IPS-NIHi7 (cell line): ENCODE measurements around the gene ECSCR.
"Not testable (repeated sequence)": the region's sequence is repeated elsewhere in the genome, so short reads cannot be mapped to it uniquely, and the experiment has no call there.

ENCODE experiments used
- DNase-seq: peaks from one replicate; pipeline ENCODE4 v3.0.0; 2012; ENCODE audit warnings: mixed read lengths; ENCODE audit errors: extremely low spot score

Gene ECSCR

GRCh38 chr5:139414581-139415130 is 47.9 kb downstream of the ECSCR start:
- DNase-seq, result no peak

GRCh38 chr5:139413963-139414362 is 48.6 kb downstream of the ECSCR start:
- DNase-seq, result no peak

- no peak for DNase-seq
Measured at GRCh38 chr5:139413153-139413552, 49.4 kb downstream of the ECSCR start.

- no peak for DNase-seq
Measured at GRCh38 chr5:139410993-139411828, 51.3 kb downstream of the ECSCR start.

- DNase-seq, result no peak
Measured at GRCh38 chr5:139410121-139410992, 52.2 kb downstream of the ECSCR start.

- DNase-seq, result not testable (repeated sequence)
Measured at GRCh38 chr5:139409116-139409515, 53.4 kb downstream of the ECSCR start.

GRCh38 chr5:139408191-139408590 is 54.4 kb downstream of the ECSCR start:
- no peak for DNase-seq

- DNase-seq, result no peak
Measured at GRCh38 chr5:139407517-139407916, 55.0 kb downstream of the ECSCR start.

- no peak for DNase-seq
Measured at GRCh38 chr5:139406963-139407362, 55.6 kb downstream of the ECSCR start.

GRCh38 chr5:139404484-139404840 is 58.1 kb downstream of the ECSCR start:
- no peak for DNase-seq

GRCh38 chr5:139403787-139404483 is 58.6 kb downstream of the ECSCR start, which contains the start of gene SPATA24:
TSS of gene SPATA24 (minus strand) at chr5:139404089. CDS start at chr5:139404060, 29 bp downstream.
- DNase-seq, result peak; percentile 99

- DNase-seq, result no peak
Measured at GRCh38 chr5:139403418-139403786, 59.1 kb downstream of the ECSCR start.

- DNase-seq, result peak; percentile 79
Measured at GRCh38 chr5:139402561-139403158, 59.9 kb downstream of the ECSCR start.

GRCh38 chr5:139401546-139401945 is 61.0 kb downstream of the ECSCR start:
- DNase-seq, result no peak

- no peak for DNase-seq
Measured at GRCh38 chr5:139399501-139400121, 62.9 kb downstream of the ECSCR start.
